KMS-11 (cell line): ENCODE data around the gene TMPRSS9.

Experiments used
- H2AFZ ChIP-seq: fragments of 200-600 bp; sonication (generic); 2 replicates; pipeline ENCODE4 v1.6.1; 2016; ENCODE audit warnings: antibody characterized with exemption, mixed run types, low read depth
- H3K27ac ChIP-seq: fragments of 200-600 bp; sonication (generic); 2 replicates; pipeline ENCODE4 v1.6.1; 2016; ENCODE audit warnings: mild to moderate bottlenecking, mixed run types
- H3K27me3 ChIP-seq: fragments of 200-600 bp; sonication (generic); 2 replicates; pipeline ENCODE4 v1.6.1; 2017; ENCODE audit warnings: mild to moderate bottlenecking, low read depth, mixed run types, moderate library complexity; ENCODE audit not compliant: insufficient read depth
- H3K36me3 ChIP-seq: fragments of 200-600 bp; sonication (generic); 2 replicates; pipeline ENCODE4 v1.6.1; 2017; ENCODE audit warnings: mild to moderate bottlenecking, mixed run types; ENCODE audit not compliant: insufficient read depth
- H3K4me1 ChIP-seq: fragments of 200-600 bp; sonication (generic); 2 replicates; pipeline ENCODE4 v1.6.1; 2016; ENCODE audit warnings: mild to moderate bottlenecking, low read depth, mixed run types; ENCODE audit not compliant: poor library complexity, severe bottlenecking
- H3K4me2 ChIP-seq: fragments of 200-600 bp; sonication (generic); 2 replicates; pipeline ENCODE4 v1.7.0; 2016; ENCODE audit warnings: mild to moderate bottlenecking, mixed run types
- H3K4me3 ChIP-seq: fragments of 200-600 bp; sonication (generic); IDR thresholded peaks from 2 replicates; pipeline ENCODE4 v1.6.1; 2017; ENCODE audit warnings: low read depth, low read length, mixed read lengths; ENCODE audit not compliant: insufficient read depth
- H3K79me2 ChIP-seq: fragments of 200-600 bp; sonication (generic); 2 replicates; pipeline ENCODE4 v1.6.1; 2016; ENCODE audit warnings: low read depth, mixed run types; ENCODE audit not compliant: insufficient read depth
- H3K9ac ChIP-seq: fragments of 200-600 bp; sonication (generic); 2 replicates; pipeline ENCODE4 v1.6.1; 2016; ENCODE audit warnings: mild to moderate bottlenecking, mixed run types
- H4K20me1 ChIP-seq: fragments of 200-600 bp; sonication (generic); 2 replicates; pipeline ENCODE4 v1.6.1; 2016; ENCODE audit warnings: mild to moderate bottlenecking, mixed run types; ENCODE audit not compliant: insufficient read depth
- TF ChIP-seq, protein P1 (sequence below): fragments of 200-600 bp; sonication (generic); conservative IDR thresholded peaks from 2 replicates; pipeline ENCODE4 v1.6.1; 2017; ENCODE audit warnings: low read depth, mild to moderate bottlenecking, antibody characterized with exemption, low read length, moderate library complexity, mixed read lengths

The TMPRSS9 gene

DNA sequence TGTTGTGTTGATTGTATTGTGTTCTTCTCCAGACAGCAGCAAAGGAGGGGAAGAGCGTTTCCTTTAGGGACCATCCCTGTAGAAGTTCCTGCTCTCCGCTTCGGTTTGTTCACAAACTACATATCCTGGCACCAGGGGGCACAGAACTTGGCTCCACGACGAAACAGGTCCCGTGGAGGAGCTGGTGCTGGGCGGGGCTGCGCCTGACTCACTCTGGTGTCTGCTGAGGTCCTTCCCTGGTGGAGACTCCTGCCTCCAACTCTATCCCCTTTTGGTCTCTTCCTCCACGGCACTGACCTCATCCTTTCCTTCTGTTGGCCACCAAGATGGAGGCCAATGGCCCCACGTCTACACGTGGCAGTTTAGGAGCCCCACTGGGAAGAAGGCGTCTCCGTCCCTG, 14.7 kb downstream of the TMPRSS9 start:
- H3K4me1 ChIP-seq: peaks cover 2% of the 10 kb centered on the region
- no peak overlapping the region for H3K9ac ChIP-seq
- TF ChIP-seq, protein P1, sequence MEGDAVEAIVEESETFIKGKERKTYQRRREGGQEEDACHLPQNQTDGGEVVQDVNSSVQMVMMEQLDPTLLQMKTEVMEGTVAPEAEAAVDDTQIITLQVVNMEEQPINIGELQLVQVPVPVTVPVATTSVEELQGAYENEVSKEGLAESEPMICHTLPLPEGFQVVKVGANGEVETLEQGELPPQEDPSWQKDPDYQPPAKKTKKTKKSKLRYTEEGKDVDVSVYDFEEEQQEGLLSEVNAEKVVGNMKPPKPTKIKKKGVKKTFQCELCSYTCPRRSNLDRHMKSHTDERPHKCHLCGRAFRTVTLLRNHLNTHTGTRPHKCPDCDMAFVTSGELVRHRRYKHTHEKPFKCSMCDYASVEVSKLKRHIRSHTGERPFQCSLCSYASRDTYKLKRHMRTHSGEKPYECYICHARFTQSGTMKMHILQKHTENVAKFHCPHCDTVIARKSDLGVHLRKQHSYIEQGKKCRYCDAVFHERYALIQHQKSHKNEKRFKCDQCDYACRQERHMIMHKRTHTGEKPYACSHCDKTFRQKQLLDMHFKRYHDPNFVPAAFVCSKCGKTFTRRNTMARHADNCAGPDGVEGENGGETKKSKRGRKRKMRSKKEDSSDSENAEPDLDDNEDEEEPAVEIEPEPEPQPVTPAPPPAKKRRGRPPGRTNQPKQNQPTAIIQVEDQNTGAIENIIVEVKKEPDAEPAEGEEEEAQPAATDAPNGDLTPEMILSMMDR: no peak
- no peak overlapping the region for H3K27ac ChIP-seq
- no peak overlapping the region for H3K4me3 ChIP-seq
- H2AFZ ChIP-seq: no peak overlapping the region
- no peaks in the 10 kb centered on the region for H3K36me3 ChIP-seq
- no peaks in the 10 kb centered on the region for H3K79me2 ChIP-seq
- no peaks in the 10 kb centered on the region; the same call in 1 of the 2 replicates for H3K27me3 ChIP-seq
- no peaks in the 10 kb centered on the region for H4K20me1 ChIP-seq
- H3K4me2 ChIP-seq: no peak overlapping the region

DNA sequence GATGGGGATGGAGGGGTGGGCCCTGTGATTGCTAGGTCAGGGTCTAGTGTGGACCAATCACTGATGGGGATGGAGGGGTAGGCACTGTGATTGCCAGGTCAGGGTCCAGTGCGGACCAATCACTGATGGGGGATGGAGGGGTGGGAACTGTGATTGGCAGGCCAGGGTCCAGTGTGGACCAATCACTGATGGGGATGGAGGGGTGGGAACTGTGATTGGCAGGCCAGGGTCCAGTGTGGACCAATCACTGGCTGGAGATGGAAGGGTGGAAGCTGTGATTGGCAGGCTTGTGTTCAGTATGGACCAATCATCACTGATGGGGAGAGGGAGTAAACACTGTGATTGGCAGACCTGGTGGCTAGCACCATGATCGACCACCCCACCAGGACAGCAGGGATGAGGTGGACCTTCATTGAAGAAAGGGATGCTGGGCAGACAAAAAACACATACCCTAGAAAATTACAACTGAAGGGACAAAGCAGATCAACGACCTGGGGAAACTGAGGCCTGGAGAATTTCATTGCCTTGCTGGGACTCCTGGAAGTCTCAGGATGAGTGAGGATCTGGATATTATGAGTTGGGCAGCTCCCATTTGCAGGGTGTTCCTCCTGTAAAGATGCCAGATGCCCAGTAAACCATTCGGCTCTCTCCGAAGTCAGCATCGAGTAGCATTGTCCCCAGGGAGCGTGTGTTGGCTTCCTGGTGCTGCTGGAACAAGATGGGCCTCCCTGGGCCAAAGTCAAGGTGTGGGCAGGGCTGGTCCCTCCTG, 15.5 kb downstream of the TMPRSS9 start:
- TF ChIP-seq, protein P1: no peak
- Histone ChIP-seq H3K4me3 (no peak overlapping the region), H3K4me1 (no peaks in the 10 kb centered on the region), H4K20me1 (no peaks in the 10 kb centered on the region), H3K79me2 (no peaks in the 10 kb centered on the region), H3K27ac (no peak overlapping the region), H2AFZ (no peak overlapping the region), H3K9ac (no peak overlapping the region), H3K27me3 (no peaks in the 10 kb centered on the region; the same call in 1 of the 2 replicates), H3K4me2 (no peak overlapping the region), H3K36me3 (no peaks in the 10 kb centered on the region)

DNA sequence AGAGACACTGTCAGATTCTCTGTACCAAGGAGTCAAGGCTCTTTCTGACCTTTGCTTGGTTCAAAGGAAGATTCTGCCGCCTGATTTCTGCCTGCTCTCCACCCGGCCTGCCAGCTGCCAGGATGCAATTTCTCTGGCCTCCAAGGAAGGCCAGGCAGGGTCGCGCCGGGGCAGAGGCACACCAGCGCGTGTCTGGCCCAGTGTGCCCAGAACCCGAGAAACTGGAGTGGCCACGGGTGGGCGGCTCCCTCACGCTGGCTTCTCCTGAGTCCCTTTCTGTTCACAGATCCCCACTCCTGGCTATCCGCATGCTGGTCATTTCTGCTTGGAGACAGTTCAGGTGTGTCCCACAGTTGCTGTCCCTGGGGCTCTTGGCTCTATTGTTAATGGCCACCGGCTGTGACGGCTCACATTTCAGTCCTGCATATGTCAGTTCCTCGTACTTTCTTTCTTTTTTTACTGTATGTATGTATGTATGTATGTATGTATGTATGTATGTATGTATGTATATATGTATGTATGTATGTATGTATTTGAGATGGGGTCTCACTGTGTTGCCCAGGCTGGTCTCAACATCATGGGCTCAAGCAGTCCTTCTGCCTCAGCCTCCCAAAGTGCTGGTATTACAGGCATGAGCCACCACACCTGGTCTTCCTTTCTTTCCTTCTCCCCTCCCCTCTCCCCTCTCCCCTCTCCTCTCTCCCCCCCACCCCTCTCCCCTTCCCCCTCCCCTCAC, 16.9 kb downstream of the TMPRSS9 start:
- Histone ChIP-seq H3K27me3 (no peaks in the 10 kb centered on the region; the same call in 1 of the 2 replicates), H3K4me2 (no peak overlapping the region), H4K20me1 (no peaks in the 10 kb centered on the region), H3K4me3 (no peak overlapping the region), H3K36me3 (no peaks in the 10 kb centered on the region), H2AFZ (no peak overlapping the region), H3K79me2 (no peaks in the 10 kb centered on the region), H3K27ac (no peak overlapping the region), H3K4me1 (no peaks in the 10 kb centered on the region), H3K9ac (no peak overlapping the region)
- TF ChIP-seq, protein P1: no peak

DNA sequence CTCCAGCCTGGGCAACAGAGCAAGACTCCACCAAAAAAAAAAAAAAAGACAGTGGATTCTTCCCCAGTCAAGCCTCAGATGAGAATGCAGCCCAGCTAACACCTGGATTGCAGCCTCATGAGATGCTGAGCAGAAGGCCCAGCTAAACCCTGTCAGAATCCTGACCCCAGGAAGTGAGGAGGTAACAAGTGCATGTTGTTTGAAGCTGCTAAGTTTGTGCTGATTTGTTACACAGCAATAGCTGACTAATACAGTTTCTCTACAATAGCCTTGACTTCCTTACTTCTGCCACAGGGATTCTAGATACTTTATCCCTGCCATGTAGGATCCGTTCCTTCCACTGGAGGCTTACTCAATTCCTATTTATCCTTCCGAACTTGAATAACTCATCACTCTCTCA, 20.5 kb downstream of the TMPRSS9 start:
- Histone ChIP-seq H3K4me3 (no peak overlapping the region), H3K9ac (no peak overlapping the region), H2AFZ (no peak overlapping the region), H3K79me2 (no peaks in the 10 kb centered on the region), H3K4me2 (no peak overlapping the region), H3K27me3 (no peaks in the 10 kb centered on the region; the same call in 1 of the 2 replicates), H3K27ac (no peak overlapping the region), H3K36me3 (no peaks in the 10 kb centered on the region), H4K20me1 (no peaks in the 10 kb centered on the region), H3K4me1 (no peaks in the 10 kb centered on the region)
- TF ChIP-seq, protein P1: no peak
